Mucosa of descending colon (tissue), 3 donors: ENCODE data around the gene GRAP. TPM values are rescaled to one million over a fixed set of nuclear protein-coding genes. Genes with fewer than 3 reads are reported as not detected.
A peak's percentile ranks its signal among the peaks of the same experiment; 100 is the strongest.
"Not testable (repeated sequence)": the region's sequence is repeated elsewhere in the genome, so short reads cannot be mapped to it uniquely, and the experiment has no call there.

ENCODE experiments used
- ATAC-seq: fragments of 200-7000 bp; cut with Tn5 transposase; one replicate; pipeline ENCODE4 v1.9.1; 2020; ENCODE audit warnings: mild to moderate bottlenecking, moderate library complexity
- DNase-seq, 3 donors: peaks; one replicate each; pipeline ENCODE4 v3.0.0-alpha.2; 2020
- H3K36me3 ChIP-seq: fragments of 200-600 bp; one replicate; pipeline ENCODE4 v1.8.0; 2021; ENCODE audit warnings: low read depth, mild to moderate bottlenecking
- H3K4me1 ChIP-seq: fragments of 200-600 bp; one replicate; pipeline ENCODE4 v1.8.0; 2021; ENCODE audit warnings: low read depth, mild to moderate bottlenecking
- H3K4me3 ChIP-seq: fragments of 200-600 bp; one replicate; pipeline ENCODE4 v1.8.0; 2021; ENCODE audit warnings: mild to moderate bottlenecking
- H3K9me3 ChIP-seq: fragments of 200-600 bp; one replicate; pipeline ENCODE4 v1.8.0; 2021; ENCODE audit warnings: mild to moderate bottlenecking
- intact Hi-C, 2 donors: fragments of 100-400 bp; cut with DNase I in 1 of 2; cut with micrococcal nuclease in 1 of 2; formaldehyde crosslinking; loops; one replicate each; pipeline versions ENCODE4 v1.11.0 to v1.11.1; 2022; cut with DNase I, micrococcal nuclease
- total RNA-seq, 3 donors: library from RNA; stranded (reverse); fragmentation: NEBNext Ultra II Directional in 2 of 3; extraction: Animal tissue kit (Norgen Biotek cat#: 25700) in 2 of 3; gene quantifications; one replicate each; pipeline versions ENCODE4 v1.2.1 to v1.2.4, GENCODE V29; 2021 to 2023
- TF ChIP-seq, protein P1 (sequence below): fragments of 200-600 bp; IDR thresholded peaks from one replicate; pipeline ENCODE4 v1.8.0; 2022; ENCODE audit warnings: antibody characterized with exemption, mild to moderate bottlenecking
- donor health status: DM: no; HTN: no; CAD: no; lungs with moderate emphysema.
- donor health status: DM: no; HTN: no; CAD: no.
- donor health status: DM: no; HTN: yes; CAD: no.

GRAP gene
- total RNA-seq, 3 donors from 2014 or later, result 1.2 to 2.5 (median 1.8) TPM

DNA sequence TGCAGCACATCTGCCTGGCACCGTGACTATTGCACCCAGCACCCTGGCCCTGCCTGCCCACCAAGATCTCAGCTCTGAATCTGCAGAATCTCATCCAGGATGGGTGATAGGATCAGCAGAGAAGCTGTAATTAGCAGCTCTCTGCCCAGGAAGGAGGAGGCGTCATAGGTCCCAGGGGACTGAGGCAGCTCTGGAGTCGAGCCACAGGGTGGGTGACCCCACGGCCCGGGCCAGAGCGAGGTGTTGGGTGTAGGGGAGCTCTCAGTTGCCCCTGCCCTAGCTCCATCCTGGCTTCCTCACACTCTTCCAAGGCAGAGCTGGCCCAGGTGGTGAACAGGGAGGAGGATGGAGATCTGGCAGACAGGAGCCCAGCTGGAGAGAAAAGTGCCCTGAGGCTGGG is 24.0 kb downstream of the GRAP start:
- Histone ChIP-seq H3K36me3 (no peaks in the 10 kb centered on the region), H3K9me3 (no peaks in the 10 kb centered on the region), H3K4me1 (no peaks in the 10 kb centered on the region), H3K4me3 (no peak overlapping the region)
- ATAC-seq (no peak), DNase-seq (peak in 2 of 3 donors; percentile 18 to 44)
- intact Hi-C loops, result no loop called here
- TF ChIP-seq, protein P1, sequence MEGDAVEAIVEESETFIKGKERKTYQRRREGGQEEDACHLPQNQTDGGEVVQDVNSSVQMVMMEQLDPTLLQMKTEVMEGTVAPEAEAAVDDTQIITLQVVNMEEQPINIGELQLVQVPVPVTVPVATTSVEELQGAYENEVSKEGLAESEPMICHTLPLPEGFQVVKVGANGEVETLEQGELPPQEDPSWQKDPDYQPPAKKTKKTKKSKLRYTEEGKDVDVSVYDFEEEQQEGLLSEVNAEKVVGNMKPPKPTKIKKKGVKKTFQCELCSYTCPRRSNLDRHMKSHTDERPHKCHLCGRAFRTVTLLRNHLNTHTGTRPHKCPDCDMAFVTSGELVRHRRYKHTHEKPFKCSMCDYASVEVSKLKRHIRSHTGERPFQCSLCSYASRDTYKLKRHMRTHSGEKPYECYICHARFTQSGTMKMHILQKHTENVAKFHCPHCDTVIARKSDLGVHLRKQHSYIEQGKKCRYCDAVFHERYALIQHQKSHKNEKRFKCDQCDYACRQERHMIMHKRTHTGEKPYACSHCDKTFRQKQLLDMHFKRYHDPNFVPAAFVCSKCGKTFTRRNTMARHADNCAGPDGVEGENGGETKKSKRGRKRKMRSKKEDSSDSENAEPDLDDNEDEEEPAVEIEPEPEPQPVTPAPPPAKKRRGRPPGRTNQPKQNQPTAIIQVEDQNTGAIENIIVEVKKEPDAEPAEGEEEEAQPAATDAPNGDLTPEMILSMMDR, result no peak

DNA sequence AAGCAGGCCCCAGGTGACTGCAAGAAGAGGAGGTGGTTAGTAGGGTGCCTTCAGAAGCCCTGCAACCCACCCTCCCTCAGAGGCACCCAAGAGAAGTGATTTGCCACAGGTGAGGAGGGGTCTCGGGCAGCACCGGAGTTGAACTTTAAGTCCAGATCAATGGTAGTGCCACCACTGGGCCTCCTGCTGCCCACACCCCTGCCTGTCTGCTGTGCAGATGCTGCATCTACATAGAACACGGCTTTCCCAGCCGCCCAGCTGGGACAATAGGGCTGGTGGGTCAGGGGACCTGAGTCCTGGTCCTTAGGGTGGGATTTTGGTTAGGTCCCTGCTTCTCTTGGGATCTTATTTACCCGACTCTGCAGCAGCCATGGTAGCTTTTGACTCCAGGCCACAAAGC is 24.6 kb downstream of the GRAP start:
- no peak for ATAC-seq
- no peaks in the 10 kb centered on the region for H3K4me1 ChIP-seq
- peak in 2 of 3 donors; percentile 11 to 23 for DNase-seq
- no peaks in the 10 kb centered on the region for H3K9me3 ChIP-seq
- intact Hi-C loops, result no loop called here
- no peaks in the 10 kb centered on the region for H3K36me3 ChIP-seq
- TF ChIP-seq, protein P1, result no peak
- H3K4me3 ChIP-seq, result no peak overlapping the region

DNA sequence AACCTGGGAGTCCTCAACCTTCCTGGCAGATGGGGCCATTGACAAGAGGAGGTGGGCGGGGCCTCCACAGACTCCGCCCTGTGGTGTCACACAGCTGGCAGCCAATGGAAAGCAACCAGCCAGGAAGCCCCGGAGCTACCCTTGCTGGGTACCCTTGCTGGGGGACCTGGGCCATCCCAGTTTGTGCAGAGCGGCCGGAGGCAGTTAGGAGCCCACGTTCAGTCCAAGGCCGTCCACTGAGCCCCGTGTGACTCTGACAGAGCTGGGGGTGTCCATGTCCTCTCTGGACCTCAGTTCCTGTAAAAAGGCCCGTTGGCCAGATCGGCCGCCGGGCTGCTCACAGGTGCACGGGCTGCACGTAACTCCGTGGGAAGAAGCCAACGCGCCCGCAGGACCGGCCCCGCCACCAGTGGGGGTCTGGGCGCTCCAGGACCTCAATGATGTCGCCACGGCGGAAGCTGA is 25.1 kb downstream of the GRAP start:
- DNase-seq (peak; percentile 54 to 58 (median 57)), ATAC-seq (peak; percentile 21)
- TF ChIP-seq, protein P1, result no peak
- Histone ChIP-seq H3K4me1 (no peaks in the 10 kb centered on the region), H3K9me3 (no peaks in the 10 kb centered on the region), H3K4me3 (no peak overlapping the region), H3K36me3 (no peaks in the 10 kb centered on the region)
- intact Hi-C loops, result no loop called here

DNA sequence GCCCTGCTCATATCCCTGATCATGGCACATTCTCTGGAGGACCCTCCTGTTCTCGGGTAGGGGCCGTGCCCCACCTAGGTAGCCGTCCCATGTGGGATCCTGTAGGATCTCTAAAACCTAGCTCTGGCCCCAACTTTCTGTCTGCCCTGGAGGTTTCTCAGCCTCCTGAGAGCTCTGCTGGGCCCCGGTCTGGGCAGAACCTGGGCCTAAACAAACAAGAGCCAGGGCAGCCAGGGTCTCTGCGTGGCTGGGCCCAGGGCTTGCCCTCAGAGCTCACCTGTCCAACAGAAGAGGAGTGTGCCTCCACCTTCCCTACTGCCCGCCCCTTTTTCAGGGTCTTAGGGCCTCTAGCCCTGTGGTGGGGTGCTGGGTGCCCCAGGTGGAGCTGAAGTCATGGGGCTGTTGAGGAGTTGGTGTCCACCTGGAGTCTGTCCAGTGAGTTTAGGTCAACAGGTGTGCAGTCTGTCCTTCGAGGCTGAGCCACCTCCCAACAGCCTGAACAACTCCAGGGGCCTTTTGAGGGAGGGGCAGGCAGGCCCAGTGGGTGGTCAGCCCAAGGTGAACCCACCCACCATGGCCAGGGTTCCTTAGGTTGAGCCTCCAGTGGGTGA is 25.6 kb downstream of the GRAP start:
- H3K4me3 ChIP-seq, ATAC-seq, intact Hi-C loops, H3K9me3 ChIP-seq, H3K36me3 ChIP-seq, H3K4me1 ChIP-seq: not testable (repeated sequence)
- DNase-seq, result peak in 2 of 3 donors; percentile 20 to 34

DNA sequence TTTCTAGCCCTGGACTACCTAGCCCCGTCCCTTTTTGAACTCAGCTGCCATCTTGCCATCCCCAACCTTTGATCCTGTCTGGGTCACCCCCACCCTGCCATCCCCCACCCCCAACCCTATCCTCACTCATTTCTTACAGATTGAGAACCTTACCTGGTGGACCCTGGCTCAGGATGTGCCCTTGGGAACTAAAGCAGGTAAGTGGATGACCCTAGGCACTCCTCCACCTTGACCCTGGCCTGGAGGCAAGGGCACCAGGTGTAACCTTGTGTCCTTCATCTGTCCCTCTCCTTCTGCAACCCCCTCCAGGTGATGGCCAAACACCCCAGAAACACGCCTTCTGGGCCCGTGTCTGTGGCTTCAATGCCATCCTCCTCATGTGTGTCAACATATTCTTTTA is 26.7 kb downstream of the GRAP start:
- Histone ChIP-seq H3K36me3 (no peaks in the 10 kb centered on the region), H3K4me3 (no peak overlapping the region), H3K4me1 (no peaks in the 10 kb centered on the region), H3K9me3 (no peaks in the 10 kb centered on the region)
- ATAC-seq (no peak), DNase-seq (peak in 2 of 3 donors; percentile 17 to 27)
- intact Hi-C loops, result no loop called here
- TF ChIP-seq, protein P1, result no peak

DNA sequence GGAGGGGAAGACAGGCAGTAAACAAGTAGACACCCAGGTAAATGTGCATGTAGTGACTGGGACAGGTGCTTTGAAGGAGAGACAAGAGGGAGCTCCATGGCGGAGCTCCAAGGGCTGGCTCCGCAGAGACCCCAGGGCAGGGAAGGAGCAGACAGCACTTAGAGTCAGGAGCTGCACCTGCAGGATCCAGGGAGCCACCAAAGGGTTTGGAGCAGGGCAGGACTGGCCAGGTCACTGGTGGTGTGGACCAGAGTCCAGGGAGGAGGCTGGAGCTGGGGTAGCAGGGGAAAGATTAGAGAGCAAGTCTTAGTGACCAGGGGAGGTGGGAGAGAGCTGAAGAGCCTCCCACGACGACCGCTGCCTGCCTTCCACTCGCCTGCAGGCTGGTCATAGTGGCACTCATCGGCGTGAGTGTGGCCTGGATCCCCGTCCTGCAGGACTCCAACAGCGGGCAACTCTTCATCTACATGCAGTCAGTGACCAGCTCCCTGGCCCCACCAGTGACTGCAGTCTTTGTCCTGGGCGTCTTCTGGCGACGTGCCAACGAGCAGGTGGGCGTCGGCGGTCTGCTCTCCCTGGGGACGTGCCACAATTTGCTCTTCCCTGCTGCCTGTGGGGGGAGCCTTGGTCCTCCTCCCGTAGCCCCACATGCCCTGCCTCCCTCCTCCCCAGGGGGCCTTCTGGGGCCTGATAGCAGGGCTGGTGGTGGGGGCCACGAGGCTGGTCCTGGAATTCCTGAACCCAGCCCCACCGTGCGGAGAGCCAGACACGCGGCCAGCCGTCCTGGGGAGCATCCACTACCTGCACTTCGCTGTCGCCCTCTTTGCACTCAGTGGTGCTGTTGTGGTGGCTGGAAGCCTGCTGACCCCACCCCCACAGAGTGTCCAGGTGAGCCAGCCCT is 27.5 kb downstream of the GRAP start:
- Histone ChIP-seq H3K4me3 (no peak overlapping the region), H3K4me1 (no peaks in the 10 kb centered on the region), H3K9me3 (no peaks in the 10 kb centered on the region), H3K36me3 (no peaks in the 10 kb centered on the region)
- TF ChIP-seq, protein P1, result no peak
- intact Hi-C loops, result no loop called here
- DNase-seq (peak in 2 of 3 donors; percentile 24 to 47), ATAC-seq (no peak)
